ENCODE results near the gene MX2. TPM values are rescaled to one million over a fixed set of nuclear protein-coding genes. Genes with fewer than 3 reads are reported as not detected.

The MX2 gene
- total and polyA plus RNA-seq, 2 donors (not counting 3 experiments of a cell fraction or from before 2014, with no cell fraction given), result 0.01 TPM; not detected in 1

DNA sequence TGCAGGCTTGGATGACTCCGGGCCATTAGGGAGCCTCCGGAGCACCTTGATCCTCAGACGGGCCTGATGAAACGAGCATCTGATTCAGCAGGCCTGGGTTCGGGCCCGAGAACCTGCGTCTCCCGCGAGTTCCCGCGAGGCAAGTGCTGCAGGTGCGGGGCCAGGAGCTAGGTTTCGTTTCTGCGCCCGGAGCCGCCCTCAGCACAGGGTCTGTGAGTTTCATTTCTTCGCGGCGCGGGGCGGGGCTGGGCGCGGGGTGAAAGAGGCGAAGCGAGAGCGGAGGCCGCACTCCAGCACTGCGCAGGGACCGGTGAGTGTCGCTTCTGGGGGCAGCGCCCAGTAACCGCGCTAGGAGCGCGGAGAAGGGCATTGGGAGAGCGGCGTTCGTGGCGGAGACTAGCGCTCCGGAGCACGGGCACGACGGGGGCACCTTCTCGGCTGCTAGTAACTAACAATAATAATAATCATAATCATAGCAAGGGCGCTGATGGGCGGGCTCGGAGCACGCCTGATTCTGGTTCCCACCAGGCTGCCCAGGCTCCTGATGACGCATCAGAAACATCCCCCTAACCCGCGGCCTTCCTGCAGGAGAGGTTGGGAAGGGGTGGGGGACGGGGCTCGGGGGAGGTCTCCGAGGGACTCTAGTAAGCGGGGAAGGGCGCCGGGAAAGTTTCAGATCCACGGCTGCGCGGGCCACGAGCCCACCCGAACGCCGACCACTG, 64.3 kb downstream of the MX2 start, which contains the start of gene MX1:
TSS of gene MX1 (plus strand) at position 286 of the 722 bp plus-strand sequence. CDS start 5,832 bp downstream, outside the sequence.
- Histone ChIP-seq H2AFZ (ENCODE audit: low read depth, low read length) (peak within 1 kb of the TSS; percentile 90), H4K20me1 (replicated peaks; ENCODE audit: control insufficient read depth, extremely low read depth, insufficient read depth, low read length) (no peaks in the 10 kb centered on the region), H3K9ac (replicated peaks; ENCODE audit: extremely low read depth, insufficient read depth, low read length) (peak within 1 kb of the TSS; percentile 29), H3K4me3 (replicated peaks in 1 of 3; ENCODE audit: insufficient read depth in 1 of 3, low read depth in 1 of 3, low read length in 3 of 3) (peak within 1 kb of the TSS; percentile 46 to 51 (median 50)), H3K27me3 (ENCODE audit: control insufficient read depth in 2 of 2, insufficient read depth in 2 of 2, low read length in 2 of 2) (peaks cover 7 to 11% of the 10 kb centered on the region in 2 experiments), H3K27ac (ENCODE audit: insufficient read depth, low read depth, low read length) (no peak within 1 kb of the TSS), H3K4me2 (ENCODE audit: insufficient read depth, low read length) (peak within 1 kb of the TSS; percentile 56), H3K9me1 (replicated peaks; ENCODE audit: control insufficient read depth, extremely low read depth, insufficient read depth, low read length) (no peaks in the 10 kb centered on the region), H3K36me3 (ENCODE audit: control insufficient read depth in 2 of 2, extremely low read depth in 1 of 2, insufficient read depth in 2 of 2, low read length in 2 of 2) (no peaks in the 10 kb centered on the region), H3K9me3 (replicated peaks; ENCODE audit: control insufficient read depth, insufficient read depth, low read length) (no peaks in the 10 kb centered on the region), H3K79me2 (ENCODE audit: control insufficient read depth, insufficient read depth, low read length) (no peaks in the 10 kb centered on the region), H3K4me1 (ENCODE audit: control insufficient read depth, extremely low read depth, insufficient read depth, low read length) (peaks cover 6% of the 10 kb centered on the region)
- CTCF ChIA-PET, result interaction anchor here (1.0 to 1.2 kb wide), 2 partner anchors 34 to 143 kb away, joined by 3 read pairs; no protein-coding TSS in a partner anchor
- no TSS peak for BruUV-seq (replicated peaks)
- POLR2A ChIA-PET, result no interaction called here
- FAIRE-seq (peak; percentile 74), DNase-seq (ENCODE audit: low read depth, low spot score) (peak; percentile 40)
- dilution Hi-C loops (cut with MboI; ENCODE audit: extremely low pct_ligation_motif_present, low sequenced_read_pairs), result no loop called here
- intact Hi-C loops (cut with micrococcal nuclease), result no loop called here
- TF ChIP-seq, protein P1, sequence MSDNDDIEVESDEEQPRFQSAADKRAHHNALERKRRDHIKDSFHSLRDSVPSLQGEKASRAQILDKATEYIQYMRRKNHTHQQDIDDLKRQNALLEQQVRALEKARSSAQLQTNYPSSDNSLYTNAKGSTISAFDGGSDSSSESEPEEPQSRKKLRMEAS (IDR thresholded peaks at IDR 0.05; ENCODE audit: insufficient read depth, insufficient read length), result no peak
- TF ChIP-seq FOS (IDR thresholded peaks at IDR 0.05; ENCODE audit: borderline replicate concordance, insufficient read depth, low read length) (no peak), EZH2 (IDR thresholded peaks at IDR 0.05; ENCODE audit: borderline replicate concordance, low read depth, low read length, severe bottlenecking) (no peak), MYC (IDR thresholded peaks at IDR 0.05; ENCODE audit: low read depth, low read length) (no peak), POLR2A (IDR thresholded peaks at IDR 0.05; ENCODE audit: low read depth, low read length) (no peak), JUN (IDR thresholded peaks at IDR 0.05; ENCODE audit: borderline replicate concordance, insufficient read depth, insufficient read length, low read depth) (no peak)

All from endothelial cell of umbilical vein (primary cell).